Glomerular endothelial cell (primary cell): ENCODE data around the gene ANKH. TPM values are rescaled to one million over a fixed set of nuclear protein-coding genes. Genes with fewer than 3 reads are reported as not detected.

Source experiments
- DNase-seq: peaks from one replicate; pipeline ENCODE4 v3.0.0-alpha.2; 2011; ENCODE audit warnings: low read depth, low spot score; ENCODE audit errors: extremely low read depth
- total RNA-seq: library from RNA; depleted of rRNA; stranded (reverse); fragments of >200 nt; gene quantifications from 2 replicates; pipeline ENCODE4 v1.2.3, GENCODE V29; 2015

Gene ANKH
- total RNA-seq, 1 donor from 2014 or later = 20.1 TPM

GRCh38 chr5:14767053-14767452 is 104.5 kb downstream of the ANKH start:
- DNase-seq = no peak

GRCh38 chr5:14766584-14766983 is 105.0 kb downstream of the ANKH start:
- DNase-seq = no peak

- no peak for DNase-seq
Measured at GRCh38 chr5:14765587-14765986, 106.0 kb downstream of the ANKH start.

GRCh38 chr5:14762549-14763216 is 108.9 kb downstream of the ANKH start:
- no peak for DNase-seq

GRCh38 chr5:14760548-14761002 is 111.0 kb downstream of the ANKH start:
- no peak for DNase-seq

GRCh38 chr5:14759744-14760547 is 111.6 kb downstream of the ANKH start:
- no peak for DNase-seq

GRCh38 chr5:14757850-14758249 is 113.7 kb downstream of the ANKH start:
- peak; percentile 93 for DNase-seq

GRCh38 chr5:14756478-14756877 is 115.1 kb downstream of the ANKH start:
- DNase-seq = no peak

- no peak for DNase-seq
Measured at GRCh38 chr5:14753947-14754346, 117.6 kb downstream of the ANKH start.

GRCh38 chr5:14753292-14753691 is 118.3 kb downstream of the ANKH start:
- DNase-seq = no peak

GRCh38 chr5:14752497-14753071 is 119.0 kb downstream of the ANKH start:
- no peak for DNase-seq

- DNase-seq = no peak
Measured at GRCh38 chr5:14750712-14751111, 120.9 kb downstream of the ANKH start.

GRCh38 chr5:14749579-14750101 is 121.9 kb downstream of the ANKH start:
- DNase-seq = no peak

GRCh38 chr5:14748180-14748900 is 123.2 kb downstream of the ANKH start:
- DNase-seq = no peak

- no peak for DNase-seq
Measured at GRCh38 chr5:14745753-14746152, 125.8 kb downstream of the ANKH start.

GRCh38 chr5:14745188-14745563 is 126.4 kb downstream of the ANKH start:
- DNase-seq = no peak

GRCh38 chr5:14744296-14745187 is 127.0 kb downstream of the ANKH start:
- DNase-seq = no peak

GRCh38 chr5:14743601-14744295 is 127.8 kb downstream of the ANKH start:
- no peak for DNase-seq

GRCh38 chr5:14742498-14742897 is 129.1 kb downstream of the ANKH start:
- no peak for DNase-seq
